ENCODE results near the gene RDH5. TPM values are rescaled to one million over a fixed set of nuclear protein-coding genes. Genes with fewer than 3 reads are reported as not detected.

The RDH5 gene
- total and polyA plus RNA-seq, 2 of the 4 experiments (the other 2 are of a cell fraction): 7.3 to 18.8 TPM

DNA sequence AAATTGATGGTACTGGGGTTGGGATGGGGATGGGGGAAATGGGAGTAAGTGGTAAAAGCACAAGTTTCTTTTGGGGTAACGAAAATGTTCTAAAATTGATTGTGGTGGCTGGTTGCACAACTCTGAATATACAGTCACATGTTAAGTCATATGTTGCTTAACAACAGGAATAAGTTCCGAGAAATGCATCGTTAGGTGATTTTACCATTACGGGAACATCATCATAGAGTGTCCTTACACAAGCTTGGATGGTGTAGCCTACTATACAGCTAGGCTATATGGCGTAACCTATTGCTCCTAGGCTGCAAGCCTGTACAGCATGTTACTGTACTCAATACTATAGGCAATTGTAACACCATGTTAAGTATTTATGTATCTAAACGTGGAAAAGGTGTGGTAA, 43.5 kb upstream of the RDH5 start:
- Histone ChIP-seq H4K91ac (ENCODE audit: insufficient read depth, low read depth, low read length) (no peak overlapping the region), H3K56ac (ENCODE audit: extremely low read depth, insufficient read depth, low read length) (no peak overlapping the region), H3K9me1 (ENCODE audit: insufficient read depth, low read length) (no peaks in the 10 kb centered on the region), H2BK5ac (ENCODE audit: low read depth, low read length, poor library complexity, severe bottlenecking) (no peak overlapping the region), H4K8ac (ENCODE audit: low read depth in 2 of 2, low read length in 2 of 2) (no peak overlapping the region), H3K23ac (ENCODE audit: low read depth, low read length) (no peak overlapping the region), H3K27ac (ENCODE audit: insufficient read depth, low read length) (no peak overlapping the region), H2BK20ac (ENCODE audit: low read depth, low read length) (no peak overlapping the region), H3K4ac (ENCODE audit: low read depth, low read length) (no peak overlapping the region), H2BK15ac (ENCODE audit: low read depth, low read length) (no peak overlapping the region), H4K20me1 (ENCODE audit: insufficient read depth, low read length) (no peaks in the 10 kb centered on the region), H3K4me2 (ENCODE audit: low read depth, low read length) (no peak overlapping the region), H3K9ac (ENCODE audit: low read depth, low read length) (no peak overlapping the region), H2AFZ (replicated peaks; ENCODE audit: low read length, poor library complexity) (no peak overlapping the region), H2AK5ac (ENCODE audit: low read depth, low read length) (no peak overlapping the region), H4K5ac (ENCODE audit: low read depth, low read length) (no peak overlapping the region), H3K18ac (ENCODE audit: low read depth, low read length) (no peak overlapping the region), H3K14ac (replicated peaks; ENCODE audit: low read depth, low read length) (no peak overlapping the region), H2AK9ac (replicated peaks; ENCODE audit: low read depth, low read length, poor library complexity) (no peak overlapping the region), H3K27me3 (ENCODE audit: control insufficient read depth, insufficient read depth, low read length) (peaks cover 5% of the 10 kb centered on the region), H3K36me3 (ENCODE audit: control insufficient read depth, insufficient read depth, low read length) (no peaks in the 10 kb centered on the region), H3K79me1 (ENCODE audit: low read depth in 1 of 2, low read length in 2 of 2) (no peaks in the 10 kb centered on the region), H3K4me1 (ENCODE audit: control insufficient read depth, insufficient read depth, low read length) (peaks cover 2% of the 10 kb centered on the region; the same call in 1 of the 2 replicates), H3K4me3 (ENCODE audit: insufficient read depth, low read depth, low read length) (no peak overlapping the region), H2BK120ac (ENCODE audit: low read depth, low read length) (no peak overlapping the region), H3K9me3 (ENCODE audit: control insufficient read depth, insufficient read depth, low read length) (no peaks in the 10 kb centered on the region)
- ChIA-PET POLR2A (ENCODE audit: unreplicated experiment) (no interaction called here), CTCF (interaction anchor here (1.1 kb wide), 1 partner anchor 20 kb away, joined by 3 read pairs; no protein-coding TSS in a partner anchor)
- ATAC-seq (ENCODE audit: low read depth) (no peak), DNase-seq (no peak)
- BruUV-seq (replicated peaks): no TSS peak
- intact Hi-C loops (cut with micrococcal nuclease): no loop called here
- in situ Hi-C loops (cut with MboI; ENCODE audit: low sequenced_read_pairs): no loop called here
- dilution Hi-C loops (cut with HindIII; ENCODE audit: low sequenced_read_pairs, unreplicated experiment): no loop called here
- no CpG with 5 or more reads among the region's 6 CpGs for WGBS, 2 experiments (ENCODE audit: extremely low coverage in 2 of 2, insufficient read length in 1 of 2)
- TF ChIP-seq SMC3 (IDR thresholded peaks at IDR 0.05; ENCODE audit: low read depth, low read length) (no peak), CEBPB (IDR thresholded peaks at IDR 0.05; ENCODE audit: low read depth, low read length) (peak; percentile 45)
